ENCODE measurements around the gene TDRD12.

The TDRD12 gene

DNA sequence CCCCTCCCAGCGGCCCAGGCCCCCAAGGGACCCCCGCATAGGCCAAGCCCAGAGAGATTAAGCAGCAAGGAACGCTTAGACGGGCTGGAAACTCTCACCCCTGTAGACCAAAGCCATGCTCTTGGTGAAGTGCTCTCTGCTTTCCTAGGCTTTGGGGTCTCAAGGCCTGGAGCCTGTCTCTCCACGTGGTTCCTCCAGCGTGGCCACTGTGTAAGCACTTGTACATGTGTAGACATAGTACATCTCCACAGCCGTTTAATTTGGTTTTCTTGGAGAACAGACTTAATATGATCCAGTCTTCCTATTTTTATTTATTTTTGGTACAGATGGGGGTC lies 26.9 kb upstream of the TDRD12 start:
- TF ChIP-seq, protein P1, sequence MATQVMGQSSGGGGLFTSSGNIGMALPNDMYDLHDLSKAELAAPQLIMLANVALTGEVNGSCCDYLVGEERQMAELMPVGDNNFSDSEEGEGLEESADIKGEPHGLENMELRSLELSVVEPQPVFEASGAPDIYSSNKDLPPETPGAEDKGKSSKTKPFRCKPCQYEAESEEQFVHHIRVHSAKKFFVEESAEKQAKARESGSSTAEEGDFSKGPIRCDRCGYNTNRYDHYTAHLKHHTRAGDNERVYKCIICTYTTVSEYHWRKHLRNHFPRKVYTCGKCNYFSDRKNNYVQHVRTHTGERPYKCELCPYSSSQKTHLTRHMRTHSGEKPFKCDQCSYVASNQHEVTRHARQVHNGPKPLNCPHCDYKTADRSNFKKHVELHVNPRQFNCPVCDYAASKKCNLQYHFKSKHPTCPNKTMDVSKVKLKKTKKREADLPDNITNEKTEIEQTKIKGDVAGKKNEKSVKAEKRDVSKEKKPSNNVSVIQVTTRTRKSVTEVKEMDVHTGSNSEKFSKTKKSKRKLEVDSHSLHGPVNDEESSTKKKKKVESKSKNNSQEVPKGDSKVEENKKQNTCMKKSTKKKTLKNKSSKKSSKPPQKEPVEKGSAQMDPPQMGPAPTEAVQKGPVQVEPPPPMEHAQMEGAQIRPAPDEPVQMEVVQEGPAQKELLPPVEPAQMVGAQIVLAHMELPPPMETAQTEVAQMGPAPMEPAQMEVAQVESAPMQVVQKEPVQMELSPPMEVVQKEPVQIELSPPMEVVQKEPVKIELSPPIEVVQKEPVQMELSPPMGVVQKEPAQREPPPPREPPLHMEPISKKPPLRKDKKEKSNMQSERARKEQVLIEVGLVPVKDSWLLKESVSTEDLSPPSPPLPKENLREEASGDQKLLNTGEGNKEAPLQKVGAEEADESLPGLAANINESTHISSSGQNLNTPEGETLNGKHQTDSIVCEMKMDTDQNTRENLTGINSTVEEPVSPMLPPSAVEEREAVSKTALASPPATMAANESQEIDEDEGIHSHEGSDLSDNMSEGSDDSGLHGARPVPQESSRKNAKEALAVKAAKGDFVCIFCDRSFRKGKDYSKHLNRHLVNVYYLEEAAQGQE (IDR thresholded peaks at IDR 0.05; ENCODE audit: insufficient read depth in 1 of 2, low read depth in 2 of 2, low read length in 2 of 2), result no peak
- TF ChIP-seq FOXP2 (optimal IDR thresholded peaks at IDR 0.05; ENCODE audit: borderline replicate concordance, extremely low read depth, extremely low read length, insufficient read depth) (no peak), SIN3A (IDR thresholded peaks at IDR 0.05; ENCODE audit: borderline replicate concordance, insufficient read depth, low read length) (no peak), TAF1 (IDR thresholded peaks at IDR 0.05; ENCODE audit: borderline replicate concordance, insufficient read depth, low read length) (no peak), POLR2AphosphoS5 (IDR thresholded peaks at IDR 0.05; ENCODE audit: low read depth, low read length) (no peak)

DNA sequence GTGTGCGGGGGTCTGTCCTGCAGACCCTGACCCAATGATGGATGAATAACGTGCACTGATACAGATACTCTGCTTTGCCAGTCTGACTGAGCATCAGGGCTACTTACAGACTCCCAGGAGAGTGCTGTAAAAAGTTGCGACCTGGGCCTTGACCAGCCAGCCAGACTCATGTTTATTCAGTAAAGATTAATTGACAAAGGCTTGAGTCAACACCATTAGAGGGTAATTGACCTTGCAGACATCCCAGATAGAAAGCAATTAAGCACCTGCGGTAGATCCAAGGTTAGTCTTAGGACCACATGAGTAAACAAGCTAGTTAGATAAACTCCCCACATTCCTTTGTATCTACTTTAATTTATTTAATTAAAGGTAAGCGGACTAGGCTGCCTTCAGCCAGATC lies 17.6 kb upstream of the TDRD12 start:
- TF ChIP-seq POLR2AphosphoS5 (IDR thresholded peaks at IDR 0.05; ENCODE audit: low read depth, low read length) (no peak), SIN3A (IDR thresholded peaks at IDR 0.05; ENCODE audit: borderline replicate concordance, insufficient read depth, low read length) (no peak), TAF1 (IDR thresholded peaks at IDR 0.05; ENCODE audit: borderline replicate concordance, insufficient read depth, low read length) (no peak), FOXP2 (optimal IDR thresholded peaks at IDR 0.05; ENCODE audit: borderline replicate concordance, extremely low read depth, extremely low read length, insufficient read depth) (no peak)
- TF ChIP-seq, protein P1 (IDR thresholded peaks at IDR 0.05; ENCODE audit: insufficient read depth in 1 of 2, low read depth in 2 of 2, low read length in 2 of 2), result no peak

- no peak for TF ChIP-seq TAF1 (IDR thresholded peaks at IDR 0.05; ENCODE audit: borderline replicate concordance, insufficient read depth, low read length)
- no peak for TF ChIP-seq POLR2AphosphoS5 (IDR thresholded peaks at IDR 0.05; ENCODE audit: low read depth, low read length)
- TF ChIP-seq SIN3A (IDR thresholded peaks at IDR 0.05; ENCODE audit: borderline replicate concordance, insufficient read depth, low read length), result no peak
- TF ChIP-seq, protein P1 (IDR thresholded peaks at IDR 0.05; ENCODE audit: insufficient read depth in 1 of 2, low read depth in 2 of 2, low read length in 2 of 2), result no peak
- no peak for TF ChIP-seq FOXP2 (optimal IDR thresholded peaks at IDR 0.05; ENCODE audit: borderline replicate concordance, extremely low read depth, extremely low read length, insufficient read depth)
Observed at GRCh38 chr19:32708457-32708856, 11.1 kb upstream of the TDRD12 start.

- TF ChIP-seq SIN3A (IDR thresholded peaks at IDR 0.05; ENCODE audit: borderline replicate concordance, insufficient read depth, low read length) (no peak), FOXP2 (optimal IDR thresholded peaks at IDR 0.05; ENCODE audit: borderline replicate concordance, extremely low read depth, extremely low read length, insufficient read depth) (no peak), POLR2AphosphoS5 (IDR thresholded peaks at IDR 0.05; ENCODE audit: low read depth, low read length) (no peak), TAF1 (IDR thresholded peaks at IDR 0.05; ENCODE audit: borderline replicate concordance, insufficient read depth, low read length) (no peak)
- TF ChIP-seq, protein P1 (IDR thresholded peaks at IDR 0.05; ENCODE audit: insufficient read depth in 1 of 2, low read depth in 2 of 2, low read length in 2 of 2), result no peak
Observed at GRCh38 chr19:32709032-32709431, 10.5 kb upstream of the TDRD12 start.

DNA sequence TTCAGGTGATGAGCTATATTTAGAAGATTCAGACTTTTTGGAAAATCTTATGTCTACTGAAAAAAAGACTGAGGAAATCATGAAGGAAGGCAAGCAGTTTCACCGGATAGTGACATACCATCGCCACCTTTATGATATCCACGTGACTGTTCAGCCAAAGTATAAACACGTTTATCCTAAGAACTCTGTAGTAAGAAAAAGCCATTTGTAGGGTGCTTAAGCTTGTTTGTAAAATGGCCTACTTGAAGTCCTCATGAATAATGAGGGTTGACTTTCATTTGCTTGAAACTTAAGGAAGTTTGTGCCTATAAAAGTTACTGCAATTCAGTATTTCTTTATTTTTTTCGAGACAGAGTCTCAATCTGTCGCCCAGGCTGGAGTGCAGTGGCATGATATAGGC lies 7.8 kb upstream of the TDRD12 start:
- TF ChIP-seq FOXP2 (optimal IDR thresholded peaks at IDR 0.05; ENCODE audit: borderline replicate concordance, extremely low read depth, extremely low read length, insufficient read depth) (no peak), POLR2AphosphoS5 (IDR thresholded peaks at IDR 0.05; ENCODE audit: low read depth, low read length) (no peak), SIN3A (IDR thresholded peaks at IDR 0.05; ENCODE audit: borderline replicate concordance, insufficient read depth, low read length) (no peak), TAF1 (IDR thresholded peaks at IDR 0.05; ENCODE audit: borderline replicate concordance, insufficient read depth, low read length) (no peak)
- TF ChIP-seq, protein P1 (IDR thresholded peaks at IDR 0.05; ENCODE audit: insufficient read depth in 1 of 2, low read depth in 2 of 2, low read length in 2 of 2), result no peak
